GM11168 (cell line): Measurements from ENCODE around the gene KLKB1.

Source experiments
- in situ Hi-C: fragments of 300-500 bp; cut with MboI; formaldehyde crosslinking; loops from one replicate; pipeline ENCODE4 v1.12.0; 2022; ENCODE audit warnings: low sequenced_read_pairs; ENCODE audit not compliant: unreplicated experiment

Gene KLKB1

DNA sequence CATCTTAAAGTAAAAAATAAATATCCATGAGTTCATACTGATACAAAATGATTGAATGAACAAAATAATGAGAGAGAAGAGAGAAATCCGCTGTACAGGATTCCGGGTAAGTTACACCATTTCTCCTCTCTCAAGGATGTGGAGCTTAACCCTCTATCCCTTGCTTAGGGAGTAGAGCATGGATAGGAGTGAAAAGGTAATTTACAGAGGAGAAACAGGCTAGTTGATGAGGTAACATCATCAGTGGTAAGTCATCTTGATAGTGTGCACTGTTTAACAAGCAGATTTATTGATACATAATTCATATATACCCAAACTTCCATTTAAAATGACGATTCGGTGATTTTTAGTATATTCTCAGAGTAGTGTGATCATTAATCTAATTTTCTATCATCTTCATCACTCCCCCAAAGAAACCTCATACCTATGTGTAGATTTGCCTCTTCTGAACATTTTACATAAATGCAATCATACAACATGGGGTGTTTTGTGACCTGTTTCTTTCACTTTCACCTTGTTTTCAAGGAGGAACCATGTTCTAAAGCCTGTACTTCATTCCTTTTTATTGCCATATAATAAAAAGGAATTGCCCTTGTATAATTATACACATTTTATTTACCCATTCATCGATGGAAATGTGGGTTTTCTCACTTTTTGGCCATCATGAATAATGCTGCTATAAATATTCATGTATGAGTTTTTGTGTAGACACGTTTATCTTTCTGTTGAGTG is 73.5 kb downstream of the KLKB1 start:
- in situ Hi-C loops = loop anchor here (25.0 kb wide), 1 partner anchor 261 kb away; the partner anchor contains the start of gene MTNR1A

DNA sequence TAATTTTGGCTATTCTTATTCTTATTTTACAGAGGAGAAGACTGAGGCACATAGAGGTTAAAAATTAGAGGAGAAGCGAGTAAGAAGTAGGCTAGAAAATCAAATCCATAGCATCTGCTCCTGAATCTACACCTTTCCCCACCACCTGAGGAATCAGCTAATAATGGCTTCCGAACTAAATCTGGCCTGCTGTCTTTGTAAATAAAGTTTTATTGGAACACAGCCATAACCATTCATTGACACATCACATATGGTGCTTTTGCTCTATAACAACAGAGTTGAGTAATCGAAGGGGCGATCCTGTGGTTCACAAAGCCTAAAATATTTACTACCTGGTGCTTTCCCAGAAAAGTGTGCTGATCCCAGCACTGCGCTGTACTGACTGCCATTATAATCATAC is 76.9 kb downstream of the KLKB1 start:
- in situ Hi-C loops = loop anchor here (25.0 kb wide), 1 partner anchor 258 kb away; the partner anchor contains the start of gene MTNR1A

DNA sequence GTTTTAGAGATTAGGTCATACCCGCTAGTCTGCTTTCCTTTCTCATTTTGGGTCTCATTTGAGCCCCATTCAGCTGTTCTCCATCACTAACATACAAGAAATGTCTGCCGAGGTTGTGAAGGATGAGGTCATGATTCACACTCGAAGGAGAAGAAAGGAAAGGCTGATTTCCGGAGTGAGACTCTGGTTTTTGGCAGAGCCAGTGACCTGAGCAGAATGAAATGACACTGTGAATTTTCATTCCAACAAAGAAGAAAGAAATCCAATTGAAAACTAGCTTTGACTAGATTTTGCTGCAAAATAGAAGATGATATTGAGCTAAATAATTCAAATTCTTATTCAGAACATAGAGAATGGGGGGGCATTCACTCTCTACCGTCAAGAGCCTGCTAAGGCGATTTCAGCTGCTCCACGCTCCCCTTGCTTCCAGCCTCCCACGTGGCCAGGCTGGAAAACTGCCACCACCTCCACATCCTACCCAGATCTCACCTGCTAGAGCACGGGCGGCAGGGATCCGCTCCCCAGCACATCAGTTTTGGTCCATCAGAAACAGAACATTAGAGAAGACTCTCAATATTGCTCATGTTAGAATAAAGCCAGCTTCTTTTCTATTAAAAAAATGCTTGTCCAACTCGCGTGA is 77.7 kb downstream of the KLKB1 start:
- in situ Hi-C loops = loop anchor here (25.0 kb wide), 1 partner anchor 257 kb away; the partner anchor contains the start of gene MTNR1A

DNA sequence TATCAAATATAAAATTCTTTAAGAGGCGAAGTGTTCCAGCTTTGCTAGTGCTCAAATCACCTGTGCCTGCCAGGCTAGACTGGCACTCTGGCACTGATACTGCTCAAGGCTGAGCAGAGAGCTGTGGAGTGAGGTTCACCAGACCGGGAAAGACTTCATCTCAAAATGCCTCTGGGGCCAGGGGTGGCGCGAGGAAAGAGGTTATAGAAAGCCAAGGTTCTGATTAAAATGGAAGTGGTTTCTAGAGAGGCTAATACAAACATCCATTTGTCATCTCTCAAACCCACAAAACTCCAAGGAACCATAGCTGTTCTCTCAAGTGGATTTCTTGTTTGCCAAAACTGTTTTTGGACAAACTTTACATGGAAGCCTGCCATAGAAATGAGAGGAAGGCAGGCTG is 80.2 kb downstream of the KLKB1 start:
- in situ Hi-C loops = loop anchor here (25.0 kb wide), 1 partner anchor 255 kb away; the partner anchor contains the start of gene MTNR1A

DNA sequence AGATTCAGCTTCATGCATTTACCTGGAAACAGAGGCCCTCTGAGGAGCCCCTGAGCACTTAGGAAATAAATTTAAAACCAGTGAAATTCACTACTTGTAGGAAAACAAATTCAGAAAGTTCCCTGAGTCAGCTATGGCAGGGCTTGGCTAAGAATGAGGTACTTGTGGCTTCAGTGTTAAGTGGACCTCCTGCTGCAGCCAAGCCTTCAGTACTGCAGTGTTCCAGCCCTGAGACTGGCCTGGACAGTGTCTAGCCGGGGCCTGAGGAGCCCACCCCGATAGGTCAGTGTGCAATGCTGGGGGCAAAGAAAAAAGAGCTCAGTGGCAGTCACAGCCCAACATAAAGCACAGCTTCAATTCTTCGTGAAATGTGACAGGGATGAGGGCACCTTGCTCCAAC is 80.6 kb downstream of the KLKB1 start:
- in situ Hi-C loops = loop anchor here (25.0 kb wide), 1 partner anchor 254 kb away; the partner anchor contains the start of gene MTNR1A
